GM18526 (cell line): ENCODE results near the gene FAM81A.

Experiments used
- POLR2A ChIP-seq: IDR thresholded peaks from 3 replicates; pipeline ENCODE4 v1.6.1; 2011; ENCODE audit not compliant: insufficient read length; ENCODE audit errors: extremely low read depth

Gene FAM81A

DNA sequence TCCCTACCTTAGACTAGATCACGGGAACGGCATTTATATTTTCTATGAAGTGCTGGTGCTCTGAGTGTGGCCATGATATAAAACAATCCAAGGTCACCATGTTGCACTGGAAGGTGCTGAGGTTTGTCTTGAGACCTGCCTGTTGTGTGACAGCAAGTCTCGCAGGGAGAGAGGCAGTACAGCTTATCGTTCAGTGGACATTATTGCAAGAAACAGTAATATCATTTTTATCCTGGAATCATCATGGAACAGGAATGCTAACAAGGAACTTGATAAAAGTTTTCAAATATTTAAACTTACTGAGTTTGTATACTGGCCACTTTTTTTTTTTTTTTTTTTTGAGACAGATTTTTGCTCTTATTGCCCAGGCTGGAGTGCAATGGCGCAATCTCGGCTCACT, 133.6 kb downstream of the FAM81A start:
- no peak for TF ChIP-seq POLR2A
